OCI-LY1 (cell line): ENCODE measurements around the gene SLC35F6.
"Not testable (repeated sequence)": the region's sequence is repeated elsewhere in the genome, so short reads cannot be mapped to it uniquely, and the experiment has no call there.

Experiments
- H2AFZ ChIP-seq: fragments of 200-600 bp; sonication (generic), shearing (Covaris generic); 2 replicates; pipeline ENCODE4 v1.6.0; 2014; ENCODE audit warnings: antibody characterized with exemption, mild to moderate bottlenecking, low read length
- H3F3A ChIP-seq: fragments of 200-600 bp; sonication (generic), shearing (Covaris generic); 2 replicates; pipeline ENCODE4 v1.6.0; 2014; ENCODE audit warnings: mild to moderate bottlenecking, antibody characterized with exemption, low read length, moderate library complexity; ENCODE audit not compliant: insufficient read depth
- H3K27ac ChIP-seq: fragments of 200-600 bp; sonication (generic); 2 replicates; pipeline ENCODE4 v1.5.1; 2014; ENCODE audit warnings: low read length, mixed run types, mild to moderate bottlenecking, low read depth; ENCODE audit not compliant: poor library complexity, severe bottlenecking
- H3K27me3 ChIP-seq: fragments of 200-600 bp; sonication (generic); 2 replicates; pipeline ENCODE4 v1.6.0; 2014; ENCODE audit warnings: antibody characterized with exemption, mild to moderate bottlenecking, low read length, moderate library complexity; ENCODE audit not compliant: insufficient read depth
- H3K36me3 ChIP-seq: fragments of 200-600 bp; sonication (generic); 2 replicates; pipeline ENCODE4 v1.6.1; 2014; ENCODE audit warnings: mild to moderate bottlenecking, antibody characterized with exemption, low read length, moderate library complexity, mixed read lengths; ENCODE audit not compliant: insufficient read depth
- H3K4me1 ChIP-seq: fragments of 200-600 bp; sonication (generic); 2 replicates; pipeline ENCODE4 v1.5.1; 2014; ENCODE audit warnings: mild to moderate bottlenecking, low read length, moderate library complexity; ENCODE audit not compliant: insufficient read depth, severe bottlenecking
- H3K4me2 ChIP-seq: fragments of 200-600 bp; sonication (generic), shearing (Covaris generic); 2 replicates; pipeline ENCODE4 v1.6.1; 2014; ENCODE audit warnings: low read length
- H3K4me3 ChIP-seq: fragments of 200-600 bp; sonication (generic); 2 replicates; pipeline ENCODE4 v1.5.1; 2014; ENCODE audit warnings: low read length, low read depth, mild to moderate bottlenecking, mixed read lengths; ENCODE audit not compliant: poor library complexity, severe bottlenecking
- H3K79me2 ChIP-seq: fragments of 200-600 bp; shearing (Covaris generic); 2 replicates; pipeline ENCODE4 v1.6.1; 2016; ENCODE audit warnings: mixed run types, low read length, mixed read lengths; ENCODE audit not compliant: insufficient read depth
- H3K9ac ChIP-seq: fragments of 200-600 bp; sonication (generic), shearing (Covaris generic); 2 replicates; pipeline ENCODE4 v1.6.1; 2014; ENCODE audit warnings: mild to moderate bottlenecking, low read length, mixed read lengths
- H3K9me2 ChIP-seq: fragments of 200-600 bp; sonication (generic), shearing (Covaris generic); 2 replicates; pipeline ENCODE4 v1.6.1; 2014; ENCODE audit warnings: low read depth, mild to moderate bottlenecking, low read length, mixed read lengths
- H3K9me3 ChIP-seq: fragments of 200-600 bp; shearing (Covaris generic); 2 replicates; pipeline ENCODE4 v1.6.1; 2014; ENCODE audit warnings: low read length, mixed read lengths
- H4K20me1 ChIP-seq: fragments of 200-600 bp; sonication (generic), shearing (Covaris generic); 2 replicates; pipeline ENCODE4 v1.6.0; 2016; ENCODE audit warnings: mild to moderate bottlenecking, low read length; ENCODE audit not compliant: insufficient read depth
- EZH2 ChIP-seq: fragments of 200-600 bp; sonication (generic), shearing (Covaris generic); IDR thresholded peaks from 2 replicates; pipeline ENCODE4 v1.8.0; 2017; ENCODE audit warnings: borderline replicate concordance, mixed run types, mild to moderate bottlenecking, antibody characterized with exemption, low read length, moderate library complexity, mixed read lengths
- TF ChIP-seq, protein P1 (sequence below): fragments of 200-600 bp; sonication (generic), shearing (Covaris generic); IDR thresholded peaks from 2 replicates; pipeline ENCODE4 v1.5.1; 2017; ENCODE audit warnings: mild to moderate bottlenecking, antibody characterized with exemption, low read length, moderate library complexity, mixed read lengths

SLC35F6 gene

DNA sequence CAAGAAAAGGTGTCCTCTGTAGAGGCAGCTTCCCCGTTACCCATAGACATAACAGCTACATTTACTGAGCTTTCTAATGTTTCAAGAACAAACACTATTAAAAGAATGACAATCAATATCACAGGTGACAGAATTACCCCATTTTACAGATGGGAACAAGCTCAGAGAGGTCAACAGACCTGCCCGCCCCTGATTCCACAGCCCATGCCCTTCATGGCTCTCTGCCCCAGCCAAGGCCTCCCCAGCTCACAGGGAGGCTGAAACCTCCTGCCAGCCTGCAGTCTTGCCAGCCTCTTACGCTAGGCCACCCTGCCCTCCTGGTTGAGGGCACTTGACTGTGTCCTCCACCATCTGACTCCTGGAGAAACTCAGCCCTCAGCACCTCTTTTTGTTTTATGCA is 19.1 kb upstream of the SLC35F6 start:
- TF ChIP-seq, protein P1, sequence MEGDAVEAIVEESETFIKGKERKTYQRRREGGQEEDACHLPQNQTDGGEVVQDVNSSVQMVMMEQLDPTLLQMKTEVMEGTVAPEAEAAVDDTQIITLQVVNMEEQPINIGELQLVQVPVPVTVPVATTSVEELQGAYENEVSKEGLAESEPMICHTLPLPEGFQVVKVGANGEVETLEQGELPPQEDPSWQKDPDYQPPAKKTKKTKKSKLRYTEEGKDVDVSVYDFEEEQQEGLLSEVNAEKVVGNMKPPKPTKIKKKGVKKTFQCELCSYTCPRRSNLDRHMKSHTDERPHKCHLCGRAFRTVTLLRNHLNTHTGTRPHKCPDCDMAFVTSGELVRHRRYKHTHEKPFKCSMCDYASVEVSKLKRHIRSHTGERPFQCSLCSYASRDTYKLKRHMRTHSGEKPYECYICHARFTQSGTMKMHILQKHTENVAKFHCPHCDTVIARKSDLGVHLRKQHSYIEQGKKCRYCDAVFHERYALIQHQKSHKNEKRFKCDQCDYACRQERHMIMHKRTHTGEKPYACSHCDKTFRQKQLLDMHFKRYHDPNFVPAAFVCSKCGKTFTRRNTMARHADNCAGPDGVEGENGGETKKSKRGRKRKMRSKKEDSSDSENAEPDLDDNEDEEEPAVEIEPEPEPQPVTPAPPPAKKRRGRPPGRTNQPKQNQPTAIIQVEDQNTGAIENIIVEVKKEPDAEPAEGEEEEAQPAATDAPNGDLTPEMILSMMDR: no peak
- TF ChIP-seq EZH2: no peak
- H4K20me1 ChIP-seq: no peaks in the 10 kb centered on the region

DNA sequence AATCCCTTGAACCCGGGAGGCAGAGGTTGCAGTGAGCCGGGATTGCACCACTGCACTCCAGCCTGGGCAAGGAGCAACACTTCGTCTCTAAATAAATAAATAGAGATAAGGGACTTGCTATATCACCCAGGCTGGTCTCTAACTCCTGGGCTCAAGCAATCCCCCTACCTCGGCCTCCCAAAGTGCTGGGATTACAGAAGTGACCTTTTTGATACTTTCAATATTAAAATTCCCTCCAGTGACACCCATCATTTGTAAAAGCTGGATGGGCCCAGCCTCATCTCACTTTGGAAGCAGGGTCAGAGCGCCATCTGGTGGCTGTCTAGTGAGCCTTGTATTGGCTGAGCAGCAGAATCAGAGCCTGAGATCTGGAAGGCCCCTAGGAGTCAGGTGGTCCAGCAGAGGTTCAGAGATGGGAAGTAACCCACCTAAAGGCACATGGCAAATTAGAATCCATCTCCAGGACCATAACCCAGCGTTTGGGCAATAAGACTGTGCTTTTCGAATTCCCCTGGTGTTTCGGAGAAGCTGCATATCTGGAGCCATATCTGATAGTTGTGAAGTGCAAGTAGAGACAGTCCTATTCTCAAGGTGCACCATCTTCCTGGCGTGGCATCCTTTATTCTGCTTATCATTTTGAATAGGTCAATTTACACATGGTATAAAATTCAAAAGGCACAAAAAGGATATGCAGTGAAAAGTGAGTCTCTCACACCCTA is 18.3 kb upstream of the SLC35F6 start:
- Histone ChIP-seq H3K4me2 (no peak overlapping the region), H2AFZ (no peak overlapping the region), H3K27me3 (no peaks in the 10 kb centered on the region), H3F3A (no peaks in the 10 kb centered on the region), H3K9ac (no peak overlapping the region), H3K27ac (no peak overlapping the region), H3K9me3 (no peaks in the 10 kb centered on the region), H4K20me1 (no peaks in the 10 kb centered on the region), H3K4me1 (no peaks in the 10 kb centered on the region), H3K79me2 (no peaks in the 10 kb centered on the region), H3K9me2 (no peaks in the 10 kb centered on the region), H3K36me3 (no peaks in the 10 kb centered on the region), H3K4me3 (no peak overlapping the region)
- TF ChIP-seq EZH2: no peak
- TF ChIP-seq, protein P1: peak; percentile 85

More for the DNA sequence above, 19.1 kb upstream of the SLC35F6 start:
- H3K79me2 ChIP-seq: no peaks in the 10 kb centered on the region
- H3K36me3 ChIP-seq: no peaks in the 10 kb centered on the region
- H3K9me3 ChIP-seq: no peaks in the 10 kb centered on the region
- no peaks in the 10 kb centered on the region for H3K9me2 ChIP-seq
- no peak overlapping the region for H2AFZ ChIP-seq
- no peak overlapping the region for H3K4me3 ChIP-seq
- no peaks in the 10 kb centered on the region for H3F3A ChIP-seq
- no peak overlapping the region for H3K9ac ChIP-seq
- no peaks in the 10 kb centered on the region for H3K27me3 ChIP-seq
- no peak overlapping the region for H3K4me2 ChIP-seq
- no peaks in the 10 kb centered on the region for H3K4me1 ChIP-seq
- H3K27ac ChIP-seq: no peak overlapping the region

DNA sequence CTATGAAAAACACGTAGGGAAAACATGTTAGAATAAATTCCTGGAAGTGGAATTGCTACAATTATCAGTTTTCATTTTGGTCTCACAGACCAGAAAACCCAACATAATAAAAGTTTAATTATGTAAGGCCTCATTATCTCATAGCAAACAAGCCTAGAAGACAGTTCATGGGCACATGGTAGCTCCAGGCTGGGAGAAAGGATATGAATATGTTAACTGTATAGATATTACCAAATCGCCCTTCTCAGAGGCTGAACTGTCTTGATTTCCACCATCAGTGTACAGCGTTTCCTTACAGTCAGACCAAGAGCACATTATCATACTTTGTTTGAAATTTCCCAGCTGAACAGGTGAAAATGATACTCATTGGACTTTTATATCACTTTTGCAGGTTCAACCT is 17.1 kb upstream of the SLC35F6 start:
- Histone ChIP-seq H3K27ac (no peak overlapping the region), H3F3A (no peaks in the 10 kb centered on the region)
- TF ChIP-seq EZH2: no peak
- TF ChIP-seq, protein P1: no peak

DNA sequence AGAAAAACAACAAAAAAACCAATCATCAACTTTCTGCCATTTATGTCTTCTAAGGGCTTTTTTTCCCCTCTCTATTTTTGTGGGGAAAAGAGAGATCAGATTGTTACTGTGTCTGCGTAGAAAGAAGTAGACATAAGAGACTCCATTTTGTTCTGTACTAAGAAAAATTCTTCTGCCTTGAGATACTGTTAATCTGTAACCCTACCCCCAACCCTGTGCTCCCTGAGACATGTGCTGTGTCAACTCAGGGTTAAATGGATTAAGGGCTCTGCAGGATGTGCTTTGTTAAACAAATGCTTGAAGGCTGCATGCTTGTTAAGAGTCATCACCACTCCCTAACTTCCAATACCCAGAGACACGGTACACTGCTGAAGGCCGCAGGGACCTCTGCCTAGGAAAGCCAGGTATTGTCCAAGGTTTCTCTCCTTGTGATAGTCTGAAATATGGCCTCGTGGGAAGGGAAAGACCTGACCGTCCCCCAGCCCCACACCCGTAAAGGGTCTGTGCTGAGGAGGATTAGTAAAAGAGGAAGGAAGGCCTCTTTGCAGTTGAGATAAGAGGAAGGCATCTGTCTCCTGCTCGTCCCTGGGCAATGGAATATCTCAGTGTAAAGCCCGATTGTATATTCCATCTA is 14.2 kb upstream of the SLC35F6 start:
- not testable (repeated sequence) for H3F3A ChIP-seq, H3K4me1 ChIP-seq, H3K4me2 ChIP-seq, H3K9me2 ChIP-seq, H2AFZ ChIP-seq, H3K9ac ChIP-seq, H3K79me2 ChIP-seq, H3K27me3 ChIP-seq, H3K36me3 ChIP-seq, H4K20me1 ChIP-seq, H3K27ac ChIP-seq, H3K9me3 ChIP-seq
- peak overlapping the region; percentile 18 for H3K4me3 ChIP-seq

More for the DNA sequence above, 17.1 kb upstream of the SLC35F6 start:
- Histone ChIP-seq H3K9me2 (no peaks in the 10 kb centered on the region), H2AFZ (no peak overlapping the region), H3K9me3 (no peaks in the 10 kb centered on the region), H3K9ac (no peak overlapping the region), H3K79me2 (no peaks in the 10 kb centered on the region), H3K27me3 (no peaks in the 10 kb centered on the region), H3K4me2 (no peak overlapping the region), H3K4me3 (no peak overlapping the region), H3K36me3 (no peaks in the 10 kb centered on the region), H4K20me1 (no peaks in the 10 kb centered on the region), H3K4me1 (no peaks in the 10 kb centered on the region)

DNA sequence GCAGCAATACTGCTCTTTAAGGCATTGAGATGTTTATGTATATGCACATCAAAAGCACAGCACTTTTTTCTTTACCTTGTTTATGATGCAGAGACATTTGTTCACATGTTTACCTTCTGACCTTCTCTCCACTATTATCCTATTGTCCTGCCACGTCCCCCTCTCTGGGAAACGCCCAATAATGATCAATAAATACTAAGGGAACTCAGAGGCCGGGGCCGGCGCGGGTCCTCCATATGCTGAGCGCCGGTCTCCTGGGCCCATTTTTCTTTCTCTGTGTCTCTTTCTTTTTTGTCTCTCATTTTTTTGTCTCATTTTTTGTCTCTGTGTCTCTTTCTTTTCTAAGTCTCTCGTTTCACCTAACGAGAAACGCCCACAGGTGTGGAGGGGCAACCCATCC is 13.6 kb upstream of the SLC35F6 start:
- not testable (repeated sequence) for H3K4me1 ChIP-seq, H3K9me3 ChIP-seq, H3K27me3 ChIP-seq, H3K79me2 ChIP-seq, H3K9ac ChIP-seq, H3K9me2 ChIP-seq, H3K4me2 ChIP-seq, H3K27ac ChIP-seq, H3F3A ChIP-seq, H3K36me3 ChIP-seq, H4K20me1 ChIP-seq, H2AFZ ChIP-seq
- H3K4me3 ChIP-seq: peak overlapping the region; percentile 18
